ENCODE measurements around the gene CCDC33.

Gene CCDC33

DNA sequence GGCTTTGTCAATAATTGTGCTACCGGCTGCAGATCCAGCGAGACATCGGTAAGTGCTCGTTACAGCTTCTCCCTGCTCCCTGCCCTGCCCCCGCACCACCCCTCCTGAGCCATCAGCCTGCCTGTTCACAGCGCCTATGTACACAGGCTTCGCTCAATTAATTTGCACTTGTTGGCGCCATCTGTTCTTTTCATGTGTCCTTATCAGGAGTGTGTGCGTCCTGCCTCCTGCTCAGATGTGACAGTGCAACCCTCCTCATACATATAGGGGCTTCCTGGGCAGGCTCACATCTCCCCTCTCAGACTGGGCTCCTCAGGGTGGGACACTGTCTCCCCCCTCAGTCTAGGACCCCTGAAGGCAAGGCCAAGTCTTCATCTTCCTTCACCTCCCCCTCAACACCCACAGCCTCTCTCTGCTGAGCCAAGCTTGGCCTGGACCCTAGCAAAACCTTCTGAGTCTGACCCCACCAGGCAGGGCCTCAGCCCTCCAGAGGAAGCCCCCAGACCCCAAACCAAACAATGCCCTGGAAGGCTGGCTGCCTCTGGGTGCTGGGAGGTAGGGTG, 76.4 kb downstream of the CCDC33 start:
- no peaks in the 10 kb centered on the region for H3K27me3 ChIP-seq (ENCODE audit: insufficient read depth, poor library complexity, severe bottlenecking)
- DNase-seq (ENCODE audit: low read depth in 1 of 2, low spot score in 1 of 2) = no peak
- no peak overlapping the region for H3K27ac ChIP-seq (replicated peaks)

DNA sequence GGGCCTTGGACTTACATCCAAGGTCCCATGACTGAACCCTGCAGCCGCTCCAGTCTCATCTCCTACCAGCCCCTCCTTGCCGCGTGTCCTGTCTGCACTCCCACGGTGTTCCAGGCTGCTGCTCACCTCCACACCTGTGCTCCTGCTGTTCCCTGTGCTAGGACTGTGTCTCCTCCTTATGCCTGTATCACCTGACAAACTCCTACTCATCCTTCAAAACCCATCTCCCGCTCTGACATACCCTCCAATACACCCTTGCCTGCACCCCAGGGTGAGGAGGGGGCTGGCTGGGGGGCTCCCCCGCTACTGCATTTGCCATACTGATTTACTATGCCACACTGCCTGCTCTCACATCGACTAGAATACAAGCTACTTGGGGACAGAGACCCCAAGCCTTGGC, 77.8 kb downstream of the CCDC33 start:
- no peak for TF ChIP-seq GABPA (IDR thresholded peaks at IDR 0.05; ENCODE audit: low read depth)
- no peak for TF ChIP-seq SPI1 (IDR thresholded peaks at IDR 0.05; ENCODE audit: borderline replicate concordance, low read depth)
- no peak for TF ChIP-seq POLR2AphosphoS5 (IDR thresholded peaks at IDR 0.05; ENCODE audit: low read depth)
- TF ChIP-seq, protein P1, sequence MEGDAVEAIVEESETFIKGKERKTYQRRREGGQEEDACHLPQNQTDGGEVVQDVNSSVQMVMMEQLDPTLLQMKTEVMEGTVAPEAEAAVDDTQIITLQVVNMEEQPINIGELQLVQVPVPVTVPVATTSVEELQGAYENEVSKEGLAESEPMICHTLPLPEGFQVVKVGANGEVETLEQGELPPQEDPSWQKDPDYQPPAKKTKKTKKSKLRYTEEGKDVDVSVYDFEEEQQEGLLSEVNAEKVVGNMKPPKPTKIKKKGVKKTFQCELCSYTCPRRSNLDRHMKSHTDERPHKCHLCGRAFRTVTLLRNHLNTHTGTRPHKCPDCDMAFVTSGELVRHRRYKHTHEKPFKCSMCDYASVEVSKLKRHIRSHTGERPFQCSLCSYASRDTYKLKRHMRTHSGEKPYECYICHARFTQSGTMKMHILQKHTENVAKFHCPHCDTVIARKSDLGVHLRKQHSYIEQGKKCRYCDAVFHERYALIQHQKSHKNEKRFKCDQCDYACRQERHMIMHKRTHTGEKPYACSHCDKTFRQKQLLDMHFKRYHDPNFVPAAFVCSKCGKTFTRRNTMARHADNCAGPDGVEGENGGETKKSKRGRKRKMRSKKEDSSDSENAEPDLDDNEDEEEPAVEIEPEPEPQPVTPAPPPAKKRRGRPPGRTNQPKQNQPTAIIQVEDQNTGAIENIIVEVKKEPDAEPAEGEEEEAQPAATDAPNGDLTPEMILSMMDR (IDR thresholded peaks at IDR 0.05; ENCODE audit: insufficient read depth, low read length) = no peak
- TF ChIP-seq, protein P2, sequence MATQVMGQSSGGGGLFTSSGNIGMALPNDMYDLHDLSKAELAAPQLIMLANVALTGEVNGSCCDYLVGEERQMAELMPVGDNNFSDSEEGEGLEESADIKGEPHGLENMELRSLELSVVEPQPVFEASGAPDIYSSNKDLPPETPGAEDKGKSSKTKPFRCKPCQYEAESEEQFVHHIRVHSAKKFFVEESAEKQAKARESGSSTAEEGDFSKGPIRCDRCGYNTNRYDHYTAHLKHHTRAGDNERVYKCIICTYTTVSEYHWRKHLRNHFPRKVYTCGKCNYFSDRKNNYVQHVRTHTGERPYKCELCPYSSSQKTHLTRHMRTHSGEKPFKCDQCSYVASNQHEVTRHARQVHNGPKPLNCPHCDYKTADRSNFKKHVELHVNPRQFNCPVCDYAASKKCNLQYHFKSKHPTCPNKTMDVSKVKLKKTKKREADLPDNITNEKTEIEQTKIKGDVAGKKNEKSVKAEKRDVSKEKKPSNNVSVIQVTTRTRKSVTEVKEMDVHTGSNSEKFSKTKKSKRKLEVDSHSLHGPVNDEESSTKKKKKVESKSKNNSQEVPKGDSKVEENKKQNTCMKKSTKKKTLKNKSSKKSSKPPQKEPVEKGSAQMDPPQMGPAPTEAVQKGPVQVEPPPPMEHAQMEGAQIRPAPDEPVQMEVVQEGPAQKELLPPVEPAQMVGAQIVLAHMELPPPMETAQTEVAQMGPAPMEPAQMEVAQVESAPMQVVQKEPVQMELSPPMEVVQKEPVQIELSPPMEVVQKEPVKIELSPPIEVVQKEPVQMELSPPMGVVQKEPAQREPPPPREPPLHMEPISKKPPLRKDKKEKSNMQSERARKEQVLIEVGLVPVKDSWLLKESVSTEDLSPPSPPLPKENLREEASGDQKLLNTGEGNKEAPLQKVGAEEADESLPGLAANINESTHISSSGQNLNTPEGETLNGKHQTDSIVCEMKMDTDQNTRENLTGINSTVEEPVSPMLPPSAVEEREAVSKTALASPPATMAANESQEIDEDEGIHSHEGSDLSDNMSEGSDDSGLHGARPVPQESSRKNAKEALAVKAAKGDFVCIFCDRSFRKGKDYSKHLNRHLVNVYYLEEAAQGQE (IDR thresholded peaks at IDR 0.05; ENCODE audit: insufficient replicate concordance, low read depth) = no peak
- DNase-seq (ENCODE audit: low read depth in 1 of 2, low spot score in 1 of 2) = no peak
- Histone ChIP-seq H3K27me3 (ENCODE audit: insufficient read depth, poor library complexity, severe bottlenecking) (no peaks in the 10 kb centered on the region), H3K4me3 (replicated peaks; ENCODE audit: insufficient read depth, low read length) (no peak overlapping the region), H3K27ac (replicated peaks) (no peak overlapping the region)

More for the DNA sequence above, 76.4 kb downstream of the CCDC33 start:
- TF ChIP-seq POLR2AphosphoS5 (IDR thresholded peaks at IDR 0.05; ENCODE audit: low read depth) (no peak), GABPA (IDR thresholded peaks at IDR 0.05; ENCODE audit: low read depth) (no peak), SPI1 (IDR thresholded peaks at IDR 0.05; ENCODE audit: borderline replicate concordance, low read depth) (no peak)
- TF ChIP-seq, protein P1 (IDR thresholded peaks at IDR 0.05; ENCODE audit: insufficient read depth, low read length) = no peak
- TF ChIP-seq, protein P2 (IDR thresholded peaks at IDR 0.05; ENCODE audit: insufficient replicate concordance, low read depth) = no peak
- H3K4me3 ChIP-seq (replicated peaks; ENCODE audit: insufficient read depth, low read length) = no peak overlapping the region

DNA sequence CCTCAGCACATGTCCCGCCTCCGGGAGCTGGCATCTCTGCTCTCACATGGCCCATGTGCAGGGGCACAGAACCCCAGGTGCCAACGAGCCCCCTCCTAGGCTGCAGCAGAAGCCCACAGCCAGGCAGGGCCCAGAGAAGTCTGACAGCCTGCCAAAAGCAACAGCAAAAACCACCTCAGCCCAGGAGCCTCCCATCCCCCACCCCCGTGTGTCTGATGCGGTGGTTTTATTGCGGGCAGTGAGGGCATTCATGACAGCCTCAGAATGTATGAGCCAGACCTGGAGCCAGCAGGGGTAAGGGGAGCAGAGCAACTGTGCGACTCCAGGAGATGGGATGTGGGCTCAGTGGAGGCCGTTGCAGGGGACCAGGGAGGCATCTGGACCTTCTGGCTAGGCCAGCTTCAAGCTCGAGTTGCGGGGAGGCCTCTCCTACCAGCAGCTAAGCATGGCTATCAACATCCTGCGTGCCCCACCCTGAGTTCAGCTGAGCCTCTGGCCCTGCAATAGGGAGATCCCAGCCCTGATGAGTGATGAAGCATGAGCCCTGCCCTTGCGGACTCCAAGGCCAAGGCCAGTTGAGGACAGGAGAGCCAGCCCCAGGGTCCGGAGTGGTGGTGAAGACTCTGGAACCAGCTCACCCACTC, 78.8 kb downstream of the CCDC33 start:
- Histone ChIP-seq H3K27me3 (ENCODE audit: insufficient read depth, poor library complexity, severe bottlenecking) (no peaks in the 10 kb centered on the region), H3K27ac (replicated peaks) (no peak overlapping the region), H3K4me3 (replicated peaks; ENCODE audit: insufficient read depth, low read length) (no peak overlapping the region)
- TF ChIP-seq POLR2AphosphoS5 (IDR thresholded peaks at IDR 0.05; ENCODE audit: low read depth) (no peak), SPI1 (IDR thresholded peaks at IDR 0.05; ENCODE audit: borderline replicate concordance, low read depth) (no peak), GABPA (IDR thresholded peaks at IDR 0.05; ENCODE audit: low read depth) (no peak)
- TF ChIP-seq, protein P1 (IDR thresholded peaks at IDR 0.05; ENCODE audit: insufficient read depth, low read length) = no peak
- TF ChIP-seq, protein P2 (IDR thresholded peaks at IDR 0.05; ENCODE audit: insufficient replicate concordance, low read depth) = no peak
- DNase-seq (ENCODE audit: low read depth in 1 of 2, low spot score in 1 of 2) = no peak

Data from HL-60 (cell line).